Uterus (tissue), 4 donors: Measurements from ENCODE around the gene NT5E. TPM values are rescaled to one million over a fixed set of nuclear protein-coding genes. Genes with fewer than 3 reads are reported as not detected.

ENCODE experiments used
- DNase-seq, 2 donors: peaks; one replicate each; pipeline ENCODE4 v3.0.0-alpha.2; 2019 to 2020
- H3K27ac ChIP-seq, 2 donors: fragments of 200-600 bp; sonication (generic); 1 replicate in 1 of 2; 2 replicates in 1 of 2; pipeline ENCODE4 v1.5.1; 2016 to 2018
- H3K27me3 ChIP-seq, 2 donors: fragments of 200-600 bp; sonication (generic); one replicate each; pipeline ENCODE4 v1.5.1; 2018 to 2019; ENCODE audit warnings: control low read depth in 1 of 2
- H3K36me3 ChIP-seq, 2 donors: fragments of 200-600 bp; sonication (generic); one replicate each; pipeline ENCODE4 v1.5.1; 2019; ENCODE audit warnings: control low read depth in 1 of 2
- H3K4me1 ChIP-seq, 2 donors: fragments of 200-600 bp; sonication (generic); one replicate each; pipeline ENCODE4 v1.5.1; 2018 to 2019; ENCODE audit warnings: control low read depth in 1 of 2
- H3K4me3 ChIP-seq, 2 donors: fragments of 200-600 bp; sonication (generic); 1 replicate in 1 of 2; 2 replicates in 1 of 2; pipeline ENCODE4 v1.5.1; 2018 to 2019; ENCODE audit warnings: mild to moderate bottlenecking in 1 of 2
- H3K9me3 ChIP-seq, 2 donors: fragments of 200-600 bp; sonication (generic); one replicate each; pipeline ENCODE4 v1.5.1; 2019; ENCODE audit warnings: control low read depth in 1 of 2
- CTCF ChIP-seq, 4 experiments: fragments of 200-600 bp in 2 of 4; fragments of 450-650 bp in 2 of 4; sonication (generic) in 2 of 4; IDR thresholded peaks; one replicate each; pipeline ENCODE4 v1.5.1; 2016 to 2019; ENCODE audit warnings: antibody characterized with exemption in 4 of 4, mild to moderate bottlenecking in 2 of 4, moderate library complexity in 1 of 4
- POLR2A ChIP-seq, 2 donors: fragments of 450-650 bp; IDR thresholded peaks; one replicate each; pipeline ENCODE4 v1.6.1; 2016; ENCODE audit warnings: antibody characterized with exemption in 2 of 2, mild to moderate bottlenecking in 1 of 2, moderate library complexity in 1 of 2
- intact Hi-C: fragments of 100-400 bp; cut with DNase I; formaldehyde crosslinking; loops from one replicate; pipeline ENCODE4 v1.15.1; 2023; ENCODE audit warnings: low total_unique reads
- total RNA-seq, 4 donors: library from RNA; depleted of rRNA in 3 of 4; stranded (reverse); fragments of >200 nt in 3 of 4; gene quantifications; one replicate each; pipeline versions ENCODE4 v1.1.0 to v1.2.4, GENCODE V29; 2014 to 2023
- donor health status: DM: yes; HTN: yes; CAD: no.

NT5E gene
- total RNA-seq, 4 donors from 2014 or later, result 23.5 to 136 (median 65.4) TPM

GRCh38 chr6:85405853-85406198, 44.1 kb upstream of the NT5E start:
- Histone ChIP-seq H3K27ac (no peak overlapping the region), H3K27me3 (no peaks in the 10 kb centered on the region), H3K4me1 (no peaks in the 10 kb centered on the region), H3K36me3 (no peaks in the 10 kb centered on the region), H3K9me3 (no peaks in the 10 kb centered on the region), H3K4me3 (no peak overlapping the region)
- DNase-seq, result no peak
- intact Hi-C loops, result no loop called here
- TF ChIP-seq CTCF (IDR thresholded peaks at IDR 0.05) (no peak), POLR2A (IDR thresholded peaks at IDR 0.05) (no peak)

- H3K36me3 ChIP-seq, result no peaks in the 10 kb centered on the region
- H3K4me1 ChIP-seq, result no peaks in the 10 kb centered on the region
- TF ChIP-seq POLR2A (IDR thresholded peaks at IDR 0.05) (no peak), CTCF (IDR thresholded peaks at IDR 0.05) (no peak)
- H3K4me3 ChIP-seq, result no peak overlapping the region
- H3K9me3 ChIP-seq, result no peaks in the 10 kb centered on the region
- no peak overlapping the region for H3K27ac ChIP-seq
- no peak for DNase-seq
- intact Hi-C loops, result no loop called here
- no peaks in the 10 kb centered on the region for H3K27me3 ChIP-seq
These were observed 43.2 kb upstream of the NT5E start for GRCh38 chr6:85406641-85407075.

GRCh38 chr6:85408039-85408438, 41.8 kb upstream of the NT5E start:
- no peaks in the 10 kb centered on the region for H3K4me1 ChIP-seq
- H3K36me3 ChIP-seq, result no peaks in the 10 kb centered on the region
- H3K9me3 ChIP-seq, result no peaks in the 10 kb centered on the region
- DNase-seq, result no peak
- no peak overlapping the region for H3K27ac ChIP-seq
- intact Hi-C loops, result no loop called here
- TF ChIP-seq CTCF (IDR thresholded peaks at IDR 0.05), result no peak
- TF ChIP-seq POLR2A (IDR thresholded peaks at IDR 0.05), result no peak
- H3K27me3 ChIP-seq, result no peaks in the 10 kb centered on the region
- H3K4me3 ChIP-seq, result no peak overlapping the region

GRCh38 chr6:85412911-85413430, 36.9 kb upstream of the NT5E start:
- no peak for TF ChIP-seq CTCF (IDR thresholded peaks at IDR 0.05)
- no peak for TF ChIP-seq POLR2A (IDR thresholded peaks at IDR 0.05)
- no peak for DNase-seq
- Histone ChIP-seq H3K9me3 (no peaks in the 10 kb centered on the region), H3K36me3 (no peaks in the 10 kb centered on the region), H3K4me1 (no peaks in the 10 kb centered on the region), H3K27me3 (no peaks in the 10 kb centered on the region), H3K4me3 (no peak overlapping the region), H3K27ac (peak overlapping the region; percentile 6 to 31)
- intact Hi-C loops, result no loop called here

GRCh38 chr6:85416049-85416448, 33.8 kb upstream of the NT5E start:
- H3K4me3 ChIP-seq, result no peak overlapping the region
- H3K4me1 ChIP-seq, result peaks cover 0 to 7% of the 10 kb centered on the region in 2 donors
- H3K36me3 ChIP-seq, result no peaks in the 10 kb centered on the region
- no peaks in the 10 kb centered on the region for H3K27me3 ChIP-seq
- H3K9me3 ChIP-seq, result no peaks in the 10 kb centered on the region
- intact Hi-C loops, result no loop called here
- peak overlapping the region in 1 of 2 donors; percentile 52 for H3K27ac ChIP-seq
- no peak for DNase-seq
- no peak for TF ChIP-seq CTCF (IDR thresholded peaks at IDR 0.05)
- TF ChIP-seq POLR2A (IDR thresholded peaks at IDR 0.05), result no peak
